ENCODE results near the gene SLC66A2. TPM values are rescaled to one million over a fixed set of nuclear protein-coding genes. Genes with fewer than 3 reads are reported as not detected.

SLC66A2 gene
- total RNA-seq, 1 donor from 2014 or later, result 29.8 TPM

DNA sequence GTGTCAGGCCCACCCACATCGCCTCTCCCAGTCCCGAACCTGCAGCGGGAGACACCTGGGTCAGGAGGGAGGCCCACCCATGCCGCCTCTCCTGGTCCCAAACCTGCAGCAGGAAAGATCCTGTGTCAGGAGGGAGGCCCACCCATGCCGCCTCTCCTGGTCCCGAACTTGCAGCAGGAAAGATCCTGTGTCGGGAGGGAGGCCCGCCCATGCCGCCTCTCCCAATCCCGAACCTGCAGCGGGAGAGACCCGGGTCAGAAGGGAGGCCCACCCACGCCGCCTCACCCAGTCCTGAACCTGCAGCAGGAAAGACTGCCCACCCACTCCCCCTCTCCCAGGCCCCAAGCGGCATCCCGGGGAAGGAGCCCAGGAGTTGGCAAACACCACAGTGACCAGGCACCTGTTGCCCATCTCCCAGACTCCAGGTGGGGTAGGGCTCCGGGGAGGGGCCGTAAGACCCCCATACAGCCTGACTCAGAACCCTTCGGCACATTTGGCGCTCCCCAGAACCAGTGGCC lies 7.8 kb downstream of the SLC66A2 start:
- TF ChIP-seq, protein P1, sequence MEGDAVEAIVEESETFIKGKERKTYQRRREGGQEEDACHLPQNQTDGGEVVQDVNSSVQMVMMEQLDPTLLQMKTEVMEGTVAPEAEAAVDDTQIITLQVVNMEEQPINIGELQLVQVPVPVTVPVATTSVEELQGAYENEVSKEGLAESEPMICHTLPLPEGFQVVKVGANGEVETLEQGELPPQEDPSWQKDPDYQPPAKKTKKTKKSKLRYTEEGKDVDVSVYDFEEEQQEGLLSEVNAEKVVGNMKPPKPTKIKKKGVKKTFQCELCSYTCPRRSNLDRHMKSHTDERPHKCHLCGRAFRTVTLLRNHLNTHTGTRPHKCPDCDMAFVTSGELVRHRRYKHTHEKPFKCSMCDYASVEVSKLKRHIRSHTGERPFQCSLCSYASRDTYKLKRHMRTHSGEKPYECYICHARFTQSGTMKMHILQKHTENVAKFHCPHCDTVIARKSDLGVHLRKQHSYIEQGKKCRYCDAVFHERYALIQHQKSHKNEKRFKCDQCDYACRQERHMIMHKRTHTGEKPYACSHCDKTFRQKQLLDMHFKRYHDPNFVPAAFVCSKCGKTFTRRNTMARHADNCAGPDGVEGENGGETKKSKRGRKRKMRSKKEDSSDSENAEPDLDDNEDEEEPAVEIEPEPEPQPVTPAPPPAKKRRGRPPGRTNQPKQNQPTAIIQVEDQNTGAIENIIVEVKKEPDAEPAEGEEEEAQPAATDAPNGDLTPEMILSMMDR (conservative IDR thresholded peaks at IDR 0.05), result no peak
- no peak overlapping the region for H3K4me3 Mint-ChIP-seq
- no peaks in the 10 kb centered on the region for H3K9me3 Mint-ChIP-seq
- peaks cover 5% of the 10 kb centered on the region for H3K4me1 Mint-ChIP-seq
- DNase-seq (ENCODE audit: low read depth, low spot score), result no peak
- H3K27me3 Mint-ChIP-seq (ENCODE audit: low read depth), result no peaks in the 10 kb centered on the region
- H3K36me3 Mint-ChIP-seq (ENCODE audit: low read depth), result peaks cover 5% of the 10 kb centered on the region
- H3K27ac Mint-ChIP-seq (ENCODE audit: unreplicated experiment), result no peak overlapping the region

DNA sequence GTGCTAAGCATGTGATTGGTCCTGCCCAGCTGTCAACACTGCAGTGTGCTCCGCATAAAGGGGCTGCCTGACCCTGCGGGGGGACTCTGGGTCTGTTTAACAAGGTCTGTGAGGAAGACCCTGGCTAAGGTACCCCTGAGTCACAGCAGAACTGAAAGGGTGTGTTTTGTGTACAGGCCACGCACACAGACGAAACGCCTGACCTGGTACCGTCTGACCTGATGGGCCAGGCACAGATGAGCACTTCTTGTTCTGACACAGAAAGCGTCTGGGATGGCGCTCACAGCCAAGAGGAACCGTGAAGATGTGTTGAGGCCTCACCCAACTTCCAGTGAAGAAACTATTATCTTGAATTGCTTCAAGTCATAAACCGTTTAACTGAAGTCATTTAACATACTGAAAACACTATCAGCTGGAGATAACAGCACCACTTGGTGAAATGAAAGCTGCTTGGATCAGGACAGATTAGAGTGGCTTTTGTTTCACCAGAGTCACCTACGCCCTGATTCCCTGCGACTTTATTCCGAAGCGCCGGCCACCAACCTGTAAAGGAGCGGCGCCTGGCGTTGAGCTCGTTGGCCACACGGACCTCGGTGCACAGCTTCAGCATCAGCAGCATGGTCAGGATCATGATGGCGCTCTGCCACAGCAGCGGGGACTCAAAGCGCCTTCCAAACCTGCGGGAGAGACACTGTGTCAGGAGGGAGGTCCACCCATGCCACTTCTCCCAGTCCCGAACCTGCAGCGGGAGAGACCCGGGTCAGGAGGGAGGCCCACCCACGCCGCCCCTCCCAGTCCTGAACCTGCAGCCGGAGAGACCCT lies 8.5 kb downstream of the SLC66A2 start:
- no peaks in the 10 kb centered on the region for H3K9me3 Mint-ChIP-seq
- DNase-seq (ENCODE audit: low read depth, low spot score), result no peak
- peaks cover 5% of the 10 kb centered on the region for H3K36me3 Mint-ChIP-seq (ENCODE audit: low read depth)
- TF ChIP-seq, protein P1 (conservative IDR thresholded peaks at IDR 0.05), result no peak
- H3K4me3 Mint-ChIP-seq, result no peak overlapping the region
- H3K27ac Mint-ChIP-seq (ENCODE audit: unreplicated experiment), result peak overlapping the region; percentile 27
- peaks cover 5% of the 10 kb centered on the region for H3K4me1 Mint-ChIP-seq
- H3K27me3 Mint-ChIP-seq (ENCODE audit: low read depth), result no peaks in the 10 kb centered on the region

DNA sequence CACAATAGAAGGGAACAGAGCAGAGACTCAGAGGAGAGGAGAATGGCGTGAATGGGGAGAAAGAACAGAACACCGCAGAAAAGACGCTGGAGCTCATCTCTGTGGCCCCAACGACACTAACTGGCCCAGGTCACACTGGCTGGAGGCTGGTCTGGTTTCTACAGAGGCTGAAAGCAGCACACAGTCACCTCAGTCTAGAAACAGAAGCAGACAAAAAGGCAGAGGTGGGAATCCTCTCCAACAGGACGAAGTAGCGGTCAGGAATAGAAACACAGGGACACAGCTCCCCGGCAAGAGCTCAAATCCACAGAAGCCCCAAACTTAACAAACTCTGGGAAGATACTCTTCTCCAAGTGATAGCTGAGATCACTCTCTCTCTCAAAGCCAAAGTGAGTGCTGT lies 9.2 kb downstream of the SLC66A2 start:
- TF ChIP-seq, protein P1 (conservative IDR thresholded peaks at IDR 0.05), result no peak
- Mint-ChIP-seq H3K27ac (ENCODE audit: unreplicated experiment) (no peak overlapping the region), H3K27me3 (ENCODE audit: low read depth) (no peaks in the 10 kb centered on the region), H3K4me1 (peaks cover 5% of the 10 kb centered on the region), H3K9me3 (no peaks in the 10 kb centered on the region), H3K4me3 (no peak overlapping the region), H3K36me3 (ENCODE audit: low read depth) (peaks cover 10% of the 10 kb centered on the region)
- no peak for DNase-seq (ENCODE audit: low read depth, low spot score)

DNA sequence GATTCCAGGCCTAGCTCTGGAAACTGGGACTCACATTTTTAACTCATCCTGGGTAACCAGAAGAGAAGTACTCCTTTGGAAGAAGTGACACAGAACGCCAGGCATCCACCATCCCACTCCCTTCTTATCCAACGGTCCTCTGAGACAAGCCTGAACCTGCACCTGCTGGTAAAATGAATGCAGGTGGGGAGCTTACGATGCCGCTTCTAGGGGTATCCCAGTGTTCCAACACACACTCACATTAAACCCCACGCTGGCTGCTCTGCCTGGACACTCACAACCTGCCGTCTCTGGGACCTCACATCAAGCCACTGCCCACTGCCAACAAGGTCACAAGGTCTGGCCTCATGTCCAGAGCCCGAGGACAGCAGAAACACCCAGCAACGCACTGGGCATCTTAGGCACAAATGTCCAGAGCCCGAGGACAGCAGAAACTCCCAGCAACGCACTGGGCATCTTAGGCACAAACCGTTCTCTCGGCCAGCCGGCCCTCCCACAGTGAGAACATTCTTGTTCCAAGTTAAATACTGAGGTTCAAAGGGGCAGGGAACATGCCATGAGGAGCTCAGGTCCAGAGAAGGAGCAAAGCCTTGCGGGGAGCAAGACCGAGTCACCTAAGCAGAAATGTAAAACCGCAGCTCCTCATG lies 9.9 kb downstream of the SLC66A2 start:
- DNase-seq (ENCODE audit: low read depth, low spot score), result no peak
- H3K27ac Mint-ChIP-seq (ENCODE audit: unreplicated experiment), result no peak overlapping the region

DNA sequence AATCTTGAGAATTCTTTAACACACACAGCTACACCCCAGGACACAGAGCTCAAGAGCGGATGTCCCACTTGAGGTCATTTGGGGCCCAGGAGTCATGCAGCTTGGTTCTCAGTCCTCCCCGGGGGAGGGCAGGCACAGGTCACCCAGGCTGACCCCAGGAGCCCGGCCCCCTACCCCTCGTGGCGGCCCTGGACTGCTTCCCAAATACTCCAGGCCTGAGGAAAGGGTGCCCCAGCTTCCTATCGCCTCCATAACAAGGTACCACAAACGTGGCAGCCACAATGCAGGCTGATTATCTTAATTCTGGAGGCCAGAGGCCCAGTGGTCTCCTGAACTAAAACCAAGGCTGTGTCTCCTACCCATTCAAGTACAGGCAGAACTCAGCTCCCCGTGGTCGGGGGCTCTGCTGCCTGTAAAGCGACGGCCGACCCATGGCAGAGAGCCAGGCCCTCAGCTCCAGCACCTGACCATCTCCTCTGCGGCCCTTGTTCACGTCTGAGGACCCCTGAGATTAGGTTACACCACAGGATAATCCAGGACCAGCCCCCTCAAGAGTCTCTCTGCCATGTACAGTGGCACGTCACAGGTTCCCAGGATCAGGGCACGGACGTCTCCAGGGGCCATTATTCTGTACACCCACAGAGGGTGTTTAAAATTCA lies 10.5 kb downstream of the SLC66A2 start:
- Mint-ChIP-seq H3K27ac (ENCODE audit: unreplicated experiment) (no peak overlapping the region), H3K9me3 (no peaks in the 10 kb centered on the region), H3K4me3 (no peak overlapping the region), H3K36me3 (ENCODE audit: low read depth) (peaks cover 16% of the 10 kb centered on the region), H3K4me1 (peaks cover 2% of the 10 kb centered on the region), H3K27me3 (ENCODE audit: low read depth) (no peaks in the 10 kb centered on the region)
- TF ChIP-seq, protein P1 (conservative IDR thresholded peaks at IDR 0.05), result no peak
- no peak for DNase-seq (ENCODE audit: low read depth, low spot score)

More for the DNA sequence above, 9.9 kb downstream of the SLC66A2 start:
- Mint-ChIP-seq H3K4me1 (peaks cover 5% of the 10 kb centered on the region), H3K9me3 (no peaks in the 10 kb centered on the region), H3K27me3 (ENCODE audit: low read depth) (no peaks in the 10 kb centered on the region), H3K4me3 (no peak overlapping the region), H3K36me3 (ENCODE audit: low read depth) (peaks cover 11% of the 10 kb centered on the region)
- TF ChIP-seq, protein P1 (conservative IDR thresholded peaks at IDR 0.05), result no peak

Data from neural crest cell (in vitro differentiated cells).